SK-N-SH (cell line): ENCODE results near the gene PPP3CA.

Experiments
- CHD2 ChIP-seq: fragments of 150-350 bp; IDR thresholded peaks from 2 replicates; pipeline ENCODE4 v1.6.1; 2018; ENCODE audit warnings: low read length; ENCODE audit not compliant: partially characterized antibody
- TAF1 ChIP-seq: IDR thresholded peaks from 2 replicates; pipeline ENCODE4 v1.6.1; 2012; ENCODE audit warnings: low read depth, mild to moderate bottlenecking, low read length, moderate library complexity, borderline replicate concordance
- TF ChIP-seq, protein P1 (sequence below): IDR thresholded peaks from 2 replicates; pipeline ENCODE4 v1.4.0; 2012; ENCODE audit warnings: low read depth
- TF ChIP-seq, protein P2 (sequence below): fragments of 200-600 bp; sonication (generic); IDR thresholded peaks from 2 replicates; pipeline ENCODE4 v1.6.1; 2017; ENCODE audit warnings: antibody characterized with exemption, mild to moderate bottlenecking, moderate library complexity

DNA sequence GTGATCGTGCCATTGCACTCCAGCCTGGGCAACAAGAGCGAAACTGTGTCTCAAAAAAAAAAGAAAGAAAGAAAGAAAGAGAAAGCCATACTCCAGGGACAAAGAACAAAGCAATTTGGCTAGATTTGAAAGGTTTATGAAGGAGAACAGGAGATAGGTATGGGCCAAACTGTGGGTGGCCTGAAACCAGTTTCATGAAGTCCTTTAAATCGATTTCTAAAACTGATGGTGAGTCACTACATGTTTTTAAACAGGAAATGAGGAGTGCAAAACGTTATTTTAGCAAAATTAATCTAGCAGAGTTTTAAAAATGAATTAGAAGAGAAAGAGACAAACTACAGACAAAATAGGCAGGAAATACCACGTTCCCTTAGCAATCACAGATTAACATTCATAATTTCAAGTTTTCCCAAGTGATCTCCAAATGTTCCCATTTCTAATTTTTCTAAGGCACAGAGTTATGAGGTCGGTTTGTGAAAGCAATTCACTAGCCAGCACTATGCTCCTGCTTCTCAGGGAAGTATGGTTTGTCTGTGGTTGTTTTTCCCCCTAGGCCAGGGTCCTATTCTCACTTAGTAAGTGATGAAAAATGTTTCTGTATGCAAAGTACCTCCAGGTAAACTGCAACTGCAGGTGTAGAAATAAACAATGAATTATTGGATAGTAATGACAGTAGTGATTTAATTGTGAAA lies 190.6 kb downstream of the PPP3CA start:
- TF ChIP-seq CHD2 (no peak), TAF1 (no peak)
- TF ChIP-seq, protein P1, sequence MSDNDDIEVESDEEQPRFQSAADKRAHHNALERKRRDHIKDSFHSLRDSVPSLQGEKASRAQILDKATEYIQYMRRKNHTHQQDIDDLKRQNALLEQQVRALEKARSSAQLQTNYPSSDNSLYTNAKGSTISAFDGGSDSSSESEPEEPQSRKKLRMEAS: no peak
- TF ChIP-seq, protein P2, sequence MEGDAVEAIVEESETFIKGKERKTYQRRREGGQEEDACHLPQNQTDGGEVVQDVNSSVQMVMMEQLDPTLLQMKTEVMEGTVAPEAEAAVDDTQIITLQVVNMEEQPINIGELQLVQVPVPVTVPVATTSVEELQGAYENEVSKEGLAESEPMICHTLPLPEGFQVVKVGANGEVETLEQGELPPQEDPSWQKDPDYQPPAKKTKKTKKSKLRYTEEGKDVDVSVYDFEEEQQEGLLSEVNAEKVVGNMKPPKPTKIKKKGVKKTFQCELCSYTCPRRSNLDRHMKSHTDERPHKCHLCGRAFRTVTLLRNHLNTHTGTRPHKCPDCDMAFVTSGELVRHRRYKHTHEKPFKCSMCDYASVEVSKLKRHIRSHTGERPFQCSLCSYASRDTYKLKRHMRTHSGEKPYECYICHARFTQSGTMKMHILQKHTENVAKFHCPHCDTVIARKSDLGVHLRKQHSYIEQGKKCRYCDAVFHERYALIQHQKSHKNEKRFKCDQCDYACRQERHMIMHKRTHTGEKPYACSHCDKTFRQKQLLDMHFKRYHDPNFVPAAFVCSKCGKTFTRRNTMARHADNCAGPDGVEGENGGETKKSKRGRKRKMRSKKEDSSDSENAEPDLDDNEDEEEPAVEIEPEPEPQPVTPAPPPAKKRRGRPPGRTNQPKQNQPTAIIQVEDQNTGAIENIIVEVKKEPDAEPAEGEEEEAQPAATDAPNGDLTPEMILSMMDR: no peak
